ENCODE results near the gene TEP1. TPM values are rescaled to one million over a fixed set of nuclear protein-coding genes. Genes with fewer than 3 reads are reported as not detected.

The TEP1 gene
- total RNA-seq, 6 experiments from 2014 or later, result 11.6 to 16.1 (median 13.7) TPM

- H3K9me3 Mint-ChIP-seq, result no peaks in the 10 kb centered on the region
- H3K27ac Mint-ChIP-seq, result no peak overlapping the region
- TF ChIP-seq CTCF (IDR thresholded peaks at IDR 0.05), result no peak
- H3K4me1 Mint-ChIP-seq (ENCODE audit: low read depth), result peaks cover 16% of the 10 kb centered on the region
- H3K4me3 Mint-ChIP-seq, result no peak overlapping the region
- H3K36me3 Mint-ChIP-seq (ENCODE audit: low read depth), result peaks cover 27% of the 10 kb centered on the region
- DNase-seq, result no peak
- H3K27me3 Mint-ChIP-seq (ENCODE audit: insufficient read depth), result no peaks in the 10 kb centered on the region; the same call in 1 of the 2 replicates
Observed at GRCh38 chr14:20397511-20397910, 15.8 kb downstream of the TEP1 start.

GRCh38 chr14:20391505-20391904 is 21.8 kb downstream of the TEP1 start:
- DNase-seq, result no peak
- Mint-ChIP-seq H3K4me3 (no peak overlapping the region), H3K9me3 (no peaks in the 10 kb centered on the region), H3K36me3 (ENCODE audit: low read depth) (peaks cover 20% of the 10 kb centered on the region), H3K27ac (peak overlapping the region; percentile 12; the same call in 1 of the 2 replicates), H3K27me3 (ENCODE audit: insufficient read depth) (peaks cover 2% of the 10 kb centered on the region; the same call in 1 of the 2 replicates), H3K4me1 (ENCODE audit: low read depth) (no peaks in the 10 kb centered on the region)
- no peak for TF ChIP-seq CTCF (IDR thresholded peaks at IDR 0.05)

GRCh38 chr14:20388159-20388558 is 25.1 kb downstream of the TEP1 start:
- no peak overlapping the region for H3K4me3 Mint-ChIP-seq
- H3K36me3 Mint-ChIP-seq (ENCODE audit: low read depth), result peaks cover 14% of the 10 kb centered on the region
- TF ChIP-seq CTCF (IDR thresholded peaks at IDR 0.05), result no peak
- no peaks in the 10 kb centered on the region for H3K9me3 Mint-ChIP-seq
- no peaks in the 10 kb centered on the region for H3K4me1 Mint-ChIP-seq (ENCODE audit: low read depth)
- H3K27me3 Mint-ChIP-seq (ENCODE audit: insufficient read depth), result peaks cover 2% of the 10 kb centered on the region
- DNase-seq, result no peak
- H3K27ac Mint-ChIP-seq, result no peak overlapping the region

GRCh38 chr14:20387576-20387975 is 25.7 kb downstream of the TEP1 start:
- Mint-ChIP-seq H3K27ac (no peak overlapping the region), H3K27me3 (ENCODE audit: insufficient read depth) (peaks cover 2% of the 10 kb centered on the region), H3K9me3 (no peaks in the 10 kb centered on the region), H3K4me1 (ENCODE audit: low read depth) (no peaks in the 10 kb centered on the region), H3K36me3 (ENCODE audit: low read depth) (peaks cover 14% of the 10 kb centered on the region), H3K4me3 (no peak overlapping the region)
- no peak for TF ChIP-seq CTCF (IDR thresholded peaks at IDR 0.05)
- no peak for DNase-seq

GRCh38 chr14:20386276-20386855 is 26.9 kb downstream of the TEP1 start:
- peaks cover 14% of the 10 kb centered on the region for H3K36me3 Mint-ChIP-seq (ENCODE audit: low read depth)
- no peak overlapping the region for H3K4me3 Mint-ChIP-seq
- no peak for TF ChIP-seq CTCF (IDR thresholded peaks at IDR 0.05)
- H3K27ac Mint-ChIP-seq, result no peak overlapping the region
- no peaks in the 10 kb centered on the region for H3K9me3 Mint-ChIP-seq
- DNase-seq, result no peak
- H3K4me1 Mint-ChIP-seq (ENCODE audit: low read depth), result no peaks in the 10 kb centered on the region
- H3K27me3 Mint-ChIP-seq (ENCODE audit: insufficient read depth), result peaks cover 2% of the 10 kb centered on the region
